NCI-H748 (cell line): ENCODE measurements around the gene FMN2.

ENCODE experiments used
- DNase-seq: peaks from one replicate; lab custom pipeline; 2025; ENCODE audit not compliant: unreplicated experiment; lab: John Stamatoyannopoulos, UW

The FMN2 gene

DNA sequence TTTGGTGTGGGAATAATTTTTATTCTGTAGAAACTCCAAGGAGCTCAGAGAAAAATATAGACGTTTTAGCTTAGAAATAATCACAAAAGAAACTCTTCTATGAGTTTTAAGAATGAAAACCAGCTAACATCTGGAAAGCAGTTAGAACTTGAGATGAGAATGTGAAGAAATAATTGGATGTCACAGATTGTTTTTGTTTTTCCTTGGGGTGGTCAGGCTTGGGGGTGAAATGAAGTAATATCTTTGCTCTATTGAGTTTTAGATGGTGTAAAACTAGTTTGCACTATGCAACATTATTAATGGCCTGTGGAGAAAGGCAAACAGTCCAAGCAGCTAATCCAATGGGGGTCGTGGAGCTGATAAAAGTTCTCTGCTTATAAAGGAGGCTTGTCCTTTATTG lies 101.2 kb downstream of the FMN2 start:
- DNase-seq: no peak

- DNase-seq: no peak
Measured at GRCh38 chr1:240193679-240194078, 102.0 kb downstream of the FMN2 start.

DNA sequence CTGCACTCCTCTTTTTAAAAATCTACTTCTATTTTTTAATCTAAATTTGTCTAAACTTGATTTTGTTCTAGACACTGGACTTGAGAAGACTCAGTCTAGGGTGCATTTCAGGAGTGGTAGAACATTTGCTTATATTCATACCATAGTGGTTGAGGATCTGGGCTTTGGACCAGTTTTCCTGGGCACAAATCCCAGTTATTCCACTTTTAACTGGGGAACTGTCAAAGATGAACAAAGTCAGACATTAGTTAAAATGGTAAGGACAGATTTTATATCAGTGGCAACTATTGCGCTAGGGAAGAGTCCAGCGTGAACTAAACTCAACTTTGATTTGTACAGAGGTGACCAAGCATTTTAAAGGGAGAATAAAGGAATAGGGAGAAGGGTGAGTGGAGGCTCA lies 102.4 kb downstream of the FMN2 start:
- no peak for DNase-seq

DNA sequence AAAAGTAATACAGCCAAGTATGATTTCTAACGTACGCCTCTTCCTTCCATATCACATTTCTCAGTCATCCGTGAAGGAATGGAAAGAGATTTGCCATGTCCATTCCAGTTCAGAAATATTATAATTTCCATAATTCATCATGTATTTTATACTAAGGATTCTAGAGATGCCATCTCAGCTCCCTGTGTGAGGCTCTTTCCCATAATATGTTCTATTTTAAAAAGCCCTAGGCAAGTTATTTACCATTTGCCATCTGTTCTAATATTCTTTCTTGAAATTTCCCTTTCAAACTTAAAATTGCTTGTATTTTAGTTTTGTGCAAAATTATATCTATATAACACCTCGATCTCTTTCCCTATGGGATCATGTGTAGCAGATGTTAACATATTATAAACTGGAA lies 106.7 kb downstream of the FMN2 start:
- DNase-seq: no peak

DNA sequence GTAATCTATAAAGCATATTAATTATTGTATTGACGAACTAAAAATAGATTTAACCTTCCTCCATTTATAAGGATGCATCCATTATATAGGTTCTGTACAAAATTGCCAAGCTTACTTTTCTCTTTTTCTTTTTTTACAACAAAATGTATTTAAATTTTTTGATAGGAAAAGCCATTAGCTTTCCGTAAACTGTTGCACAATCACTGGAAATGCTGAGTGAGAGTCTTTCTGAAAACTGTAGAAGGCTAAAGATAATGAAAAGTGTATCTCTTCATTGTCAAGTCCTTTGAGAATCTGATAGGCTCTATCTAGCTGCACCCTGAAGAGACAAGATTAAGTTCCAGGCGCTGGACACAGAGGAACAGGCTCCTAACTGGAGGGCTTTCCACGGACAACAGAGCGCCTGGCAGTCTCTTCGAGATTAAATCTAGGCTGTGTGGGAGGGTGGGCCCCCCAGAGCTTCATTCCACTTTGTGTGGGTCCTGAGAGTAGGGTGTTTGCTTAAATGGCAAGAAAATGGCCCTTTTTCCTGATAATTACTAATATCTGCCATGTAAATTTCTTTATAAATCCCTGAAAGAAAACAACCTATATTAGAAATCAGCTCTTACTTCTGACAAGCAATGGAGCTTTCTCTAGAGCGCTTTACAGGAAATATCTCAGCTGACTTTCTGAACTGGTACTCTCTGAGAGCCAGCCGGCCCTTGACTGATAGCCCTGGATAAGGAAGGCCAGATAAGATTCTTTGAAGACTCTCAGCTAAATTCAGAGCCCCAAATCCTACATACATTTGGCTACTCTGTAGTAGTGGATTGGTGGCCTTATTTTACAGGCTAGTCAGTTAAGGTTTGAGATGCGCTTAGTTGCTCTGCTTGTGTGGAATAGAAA lies 108.3 kb downstream of the FMN2 start:
- DNase-seq: no peak

- no peak for DNase-seq
Measured at GRCh38 chr1:240201931-240202330, 110.2 kb downstream of the FMN2 start.

DNA sequence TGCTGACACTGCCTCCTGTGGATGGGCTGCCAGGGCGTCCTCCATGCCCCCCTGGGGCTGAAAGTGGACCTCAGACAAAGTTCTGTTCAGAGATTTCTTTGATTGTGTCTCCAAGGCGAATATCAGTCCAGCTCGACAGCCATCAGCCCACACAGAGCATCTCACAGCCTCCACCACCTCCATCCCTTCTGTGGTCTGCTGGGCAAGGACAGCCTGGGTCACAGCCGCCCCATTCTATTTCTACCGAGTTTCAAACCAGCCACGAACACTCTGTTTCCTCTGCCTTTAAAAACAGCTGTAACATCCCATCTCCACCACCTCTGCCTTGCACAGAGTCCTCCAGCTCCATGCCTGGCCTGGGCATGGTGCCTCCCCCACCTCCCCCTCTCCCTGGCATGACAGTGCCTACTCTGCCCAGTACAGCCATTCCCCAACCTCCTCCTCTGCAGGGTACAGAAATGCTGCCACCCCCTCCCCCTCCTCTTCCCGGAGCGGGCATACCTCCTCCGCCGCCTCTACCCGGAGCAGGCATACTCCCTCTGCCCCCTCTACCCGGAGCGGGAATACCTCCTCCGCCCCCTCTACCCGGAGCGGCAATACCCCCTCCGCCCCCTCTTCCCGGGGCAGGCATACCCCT lies 115.5 kb downstream of the FMN2 start:
- no peak for DNase-seq

GRCh38 chr1:240210026-240210425 lies 118.3 kb downstream of the FMN2 start:
- DNase-seq: no peak

- DNase-seq: no peak
Measured at GRCh38 chr1:240212556-240212955, 120.9 kb downstream of the FMN2 start.

- DNase-seq: no peak
Measured at GRCh38 chr1:240217403-240217802, 125.7 kb downstream of the FMN2 start.

GRCh38 chr1:240219104-240219503 lies 127.4 kb downstream of the FMN2 start:
- no peak for DNase-seq

DNA sequence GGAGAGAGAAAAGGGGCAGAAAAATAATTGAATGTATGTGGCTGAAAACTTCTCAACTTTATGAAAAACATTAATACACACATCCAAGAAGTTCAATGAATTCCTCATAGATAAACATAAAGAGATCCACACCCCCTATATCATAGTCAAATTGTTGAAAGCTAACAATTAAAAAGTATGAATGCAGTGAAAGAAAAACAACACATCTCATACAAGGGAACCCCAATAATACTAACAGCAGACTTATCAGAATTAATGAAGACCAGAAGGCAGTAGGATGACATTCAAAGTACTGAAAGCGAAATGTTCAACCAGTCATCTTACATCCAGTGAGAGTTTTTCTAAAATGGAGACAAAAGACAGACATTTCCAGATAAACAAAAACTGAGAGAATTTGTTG lies 134.4 kb downstream of the FMN2 start:
- DNase-seq: no peak

DNA sequence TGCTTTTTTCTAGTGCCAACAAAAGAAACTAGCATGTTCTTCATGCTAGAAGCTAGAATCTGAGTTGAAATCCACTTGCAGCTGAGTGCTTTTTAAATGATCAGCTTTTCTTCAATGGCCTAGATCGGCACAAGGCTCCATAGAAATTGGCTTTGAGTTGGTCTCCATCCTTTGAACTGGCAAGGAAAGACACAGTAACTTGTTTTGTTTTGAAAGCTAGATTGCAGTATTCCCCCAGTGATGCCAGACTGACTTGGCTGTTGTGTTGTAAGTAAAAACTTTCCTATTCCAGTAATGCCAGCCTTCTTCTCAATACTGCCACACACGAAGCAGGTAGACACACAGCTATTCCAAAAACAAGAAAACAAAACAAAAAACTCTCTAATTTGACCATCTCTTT lies 139.1 kb downstream of the FMN2 start:
- DNase-seq: no peak

- DNase-seq: no peak
Measured at GRCh38 chr1:240232530-240232929, 140.8 kb downstream of the FMN2 start.

GRCh38 chr1:240234485-240235210 lies 143.0 kb downstream of the FMN2 start:
- no peak for DNase-seq

DNA sequence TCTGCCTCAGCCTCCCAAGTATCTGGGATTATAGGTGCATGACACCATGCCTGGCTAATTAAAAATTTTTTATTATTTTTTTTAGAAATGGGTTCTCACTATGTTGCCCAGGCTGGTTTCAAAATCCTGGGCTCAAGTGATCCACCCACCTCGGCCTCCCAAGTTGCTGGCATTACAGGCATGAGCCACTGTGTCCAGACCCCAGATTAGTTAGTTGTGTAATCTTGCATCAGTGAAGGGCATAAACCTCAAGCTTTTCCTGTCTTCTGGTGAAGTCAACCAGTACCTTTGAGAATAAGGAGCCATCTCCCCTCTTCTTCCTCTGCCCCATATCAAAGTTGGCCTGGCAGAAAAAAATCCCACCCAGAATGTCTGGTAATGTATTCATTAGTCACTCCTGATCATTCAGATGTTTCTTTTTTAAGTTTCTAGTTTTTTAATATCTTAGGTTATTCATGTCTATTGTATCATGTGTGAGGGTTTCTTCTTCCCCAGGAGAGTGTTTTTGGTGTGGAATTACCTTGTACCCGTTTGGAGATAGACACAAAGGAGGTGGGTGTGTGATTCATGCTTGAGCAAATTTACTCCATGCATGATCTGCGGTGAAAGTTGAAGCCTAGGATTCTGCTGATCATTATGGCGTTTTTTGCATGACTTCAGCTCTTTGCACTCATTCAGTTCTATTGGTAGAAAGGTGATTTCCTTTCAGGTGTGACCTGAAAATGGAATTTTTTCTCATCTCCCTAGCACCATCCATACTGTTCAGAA lies 144.0 kb downstream of the FMN2 start:
- no peak for DNase-seq

GRCh38 chr1:240237305-240237721 lies 145.6 kb downstream of the FMN2 start:
- DNase-seq: no peak

GRCh38 chr1:240239309-240239708 lies 147.6 kb downstream of the FMN2 start:
- DNase-seq: no peak

GRCh38 chr1:240241278-240241677 lies 149.6 kb downstream of the FMN2 start:
- DNase-seq: no peak

DNA sequence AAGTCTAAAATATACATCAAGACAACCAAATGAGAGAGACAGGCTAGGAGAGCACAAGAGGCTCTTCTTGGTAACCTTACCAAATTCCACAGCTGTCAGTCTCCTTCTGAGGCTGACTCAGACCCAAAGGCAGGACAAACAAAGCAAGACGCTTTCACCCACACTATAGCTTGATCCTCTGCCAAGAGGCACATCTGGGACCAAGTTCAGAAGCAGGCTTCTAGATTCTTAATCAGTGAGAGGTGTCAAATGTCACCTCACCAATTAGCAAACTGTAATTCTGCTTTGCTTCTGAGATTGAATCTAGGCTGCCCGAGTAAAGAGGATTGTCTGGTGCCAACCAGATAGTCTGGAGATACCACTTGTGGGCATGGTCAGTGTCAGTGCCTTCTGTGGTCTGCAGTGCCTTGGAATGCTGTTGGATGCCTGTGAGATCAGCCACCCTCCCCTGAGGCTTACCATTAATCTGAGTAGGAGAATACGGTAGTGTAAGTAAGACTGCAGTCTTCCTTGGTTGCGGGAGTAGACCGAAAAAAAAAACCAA lies 151.0 kb downstream of the FMN2 start:
- DNase-seq: no peak
